Endothelial cell (in vitro differentiated cells): ENCODE data around the gene COA6. TPM values are rescaled to one million over a fixed set of nuclear protein-coding genes. Genes with fewer than 3 reads are reported as not detected.

Experiments used
- DNase-seq: peaks from one replicate; pipeline ENCODE4 v3.0.0; 2021; ENCODE audit warnings: low spot score
- H3K27ac Mint-ChIP-seq: one replicate; pipeline ENCODE4 v1.8.0; 2021; ENCODE audit warnings: mixed read lengths, inconsistent platforms; ENCODE audit not compliant: unreplicated experiment
- H3K27me3 Mint-ChIP-seq: one replicate; pipeline ENCODE4 v1.8.0; 2021; ENCODE audit warnings: mild to moderate bottlenecking, moderate library complexity, mixed read lengths, inconsistent platforms; ENCODE audit not compliant: unreplicated experiment
- H3K36me3 Mint-ChIP-seq: one replicate; pipeline ENCODE4 v1.8.0; 2021; ENCODE audit warnings: mild to moderate bottlenecking, low read depth, mixed read lengths, inconsistent platforms; ENCODE audit not compliant: unreplicated experiment
- H3K4me1 Mint-ChIP-seq: one replicate; pipeline ENCODE4 v1.8.0; 2021; ENCODE audit warnings: mild to moderate bottlenecking, mixed read lengths, inconsistent platforms; ENCODE audit not compliant: unreplicated experiment
- H3K4me3 Mint-ChIP-seq: one replicate; pipeline ENCODE4 v1.8.0; 2021; ENCODE audit warnings: mild to moderate bottlenecking, mixed read lengths, inconsistent platforms; ENCODE audit not compliant: unreplicated experiment
- H3K9me3 Mint-ChIP-seq: one replicate; pipeline ENCODE4 v1.8.0; 2021; ENCODE audit warnings: mixed read lengths, inconsistent platforms; ENCODE audit not compliant: unreplicated experiment
- CTCF ChIP-seq: fragments of 200-600 bp; sonication (generic); IDR thresholded peaks from one replicate; pipeline ENCODE4 v1.5.0; 2021; ENCODE audit warnings: antibody characterized with exemption; ENCODE audit not compliant: unreplicated experiment
- total RNA-seq: library from RNA; stranded (reverse); fragmentation: NEBNext Ultra II Directional; extraction: Animal tissue kit (Norgen Biotek cat#: 25700); gene quantifications from one replicate; pipeline ENCODE4 v1.2.1, GENCODE V29; 2021; ENCODE audit not compliant: unreplicated experiment

The COA6 gene
- total RNA-seq, 1 donor from 2014 or later, result 21.2 TPM

- Mint-ChIP-seq H3K27me3 (no peaks in the 10 kb centered on the region), H3K36me3 (no peaks in the 10 kb centered on the region), H3K4me3 (no peak overlapping the region), H3K27ac (no peak overlapping the region), H3K9me3 (no peaks in the 10 kb centered on the region), H3K4me1 (peaks cover 6% of the 10 kb centered on the region)
- no peak for TF ChIP-seq CTCF
- DNase-seq, result no peak
Measured at GRCh38 chr1:234327577-234328164, 45.6 kb upstream of the COA6 start.

GRCh38 chr1:234330843-234331215 is 42.4 kb upstream of the COA6 start:
- no peaks in the 10 kb centered on the region for H3K36me3 Mint-ChIP-seq
- no peaks in the 10 kb centered on the region for H3K27me3 Mint-ChIP-seq

GRCh38 chr1:234331507-234331906 is 41.7 kb upstream of the COA6 start:
- Mint-ChIP-seq H3K27me3 (no peaks in the 10 kb centered on the region), H3K27ac (no peak overlapping the region), H3K9me3 (peaks cover 2% of the 10 kb centered on the region), H3K4me3 (no peak overlapping the region), H3K36me3 (no peaks in the 10 kb centered on the region), H3K4me1 (peaks cover 4% of the 10 kb centered on the region)
- TF ChIP-seq CTCF, result no peak
- DNase-seq, result no peak

More at GRCh38 chr1:234330843-234331215, 42.4 kb upstream of the COA6 start:
- no peak for TF ChIP-seq CTCF
- DNase-seq, result no peak
- Mint-ChIP-seq H3K9me3 (no peaks in the 10 kb centered on the region), H3K4me1 (peaks cover 6% of the 10 kb centered on the region), H3K27ac (no peak overlapping the region), H3K4me3 (no peak overlapping the region)

GRCh38 chr1:234336359-234336758 is 36.9 kb upstream of the COA6 start:
- Mint-ChIP-seq H3K27me3 (no peaks in the 10 kb centered on the region), H3K4me1 (no peaks in the 10 kb centered on the region), H3K27ac (no peak overlapping the region), H3K4me3 (no peak overlapping the region), H3K9me3 (peaks cover 8% of the 10 kb centered on the region), H3K36me3 (no peaks in the 10 kb centered on the region)
- TF ChIP-seq CTCF, result no peak
- DNase-seq, result no peak

GRCh38 chr1:234337233-234337632 is 36.0 kb upstream of the COA6 start:
- H3K27ac Mint-ChIP-seq, result no peak overlapping the region
- DNase-seq, result no peak
- peaks cover 8% of the 10 kb centered on the region for H3K9me3 Mint-ChIP-seq
- H3K27me3 Mint-ChIP-seq, result no peaks in the 10 kb centered on the region
- no peaks in the 10 kb centered on the region for H3K4me1 Mint-ChIP-seq
- H3K4me3 Mint-ChIP-seq, result no peak overlapping the region
- no peak for TF ChIP-seq CTCF
- H3K36me3 Mint-ChIP-seq, result no peaks in the 10 kb centered on the region
